Measurements from ENCODE around the gene STXBP5. TPM values are rescaled to one million over a fixed set of nuclear protein-coding genes. Genes with fewer than 3 reads are reported as not detected.

STXBP5 gene
- total and polyA plus RNA-seq, 2 of the 13 experiments (the other 11 are each of a cell fraction or from before 2014, with no cell fraction given) = 8.8 to 19.4 TPM

- peak; percentile 77; the same call in 1 of the 2 replicates for TF ChIP-seq ZNF142 (CRISPR knock-in tag; IDR thresholded peaks at IDR 0.05)
- TF ChIP-seq SKI (IDR thresholded peaks at IDR 0.05; ENCODE audit: partially characterized antibody) = peak; percentile 70
- TF ChIP-seq ZNF660 (CRISPR knock-in tag; IDR thresholded peaks at IDR 0.05; ENCODE audit: borderline replicate concordance, low read depth) = no peak
- no peak for TF ChIP-seq ZNF543 (CRISPR knock-in tag; IDR thresholded peaks at IDR 0.05)
- TF ChIP-seq ZBTB42 (CRISPR knock-in tag; IDR thresholded peaks at IDR 0.05) = no peak
- peak in 1 of 2 experiments; percentile 99; a peak in 2 of 4 replicates for TF ChIP-seq ATF4 (CRISPR knock-in tag; IDR thresholded peaks at IDR 0.05)
- no peak for TF ChIP-seq ZNF432 (CRISPR knock-in tag; IDR thresholded peaks at IDR 0.05; ENCODE audit: borderline replicate concordance)
- no peak for TF ChIP-seq TRAFD1 (CRISPR knock-in tag; IDR thresholded peaks at IDR 0.05; ENCODE audit: borderline replicate concordance)
- no peak for TF ChIP-seq SYNCRIP (IDR thresholded peaks at IDR 0.05; ENCODE audit: insufficient read depth, low read depth, low read length)
- TF ChIP-seq ZNF720 (CRISPR knock-in tag; IDR thresholded peaks at IDR 0.05) = no peak
- no peak for TF ChIP-seq KIAA2018 (CRISPR knock-in tag; IDR thresholded peaks at IDR 0.05; ENCODE audit: borderline replicate concordance)
Observed at GRCh38 chr6:147192278-147192911, 11.8 kb upstream of the STXBP5 start (continued).
